ENCODE data around the gene CACNB2. TPM values are rescaled to one million over a fixed set of nuclear protein-coding genes. Genes with fewer than 3 reads are reported as not detected.

CACNB2 gene
- total RNA-seq, 1 donor from 2014 or later = 0.13 TPM

- intact Hi-C loops (cut with micrococcal nuclease) = no loop called here
Observed at GRCh38 chr10:18230794-18231193, 90.6 kb downstream of the CACNB2 start.

GRCh38 chr10:18231480-18231879 lies 91.3 kb downstream of the CACNB2 start:
- Mint-ChIP-seq H3K36me3 (ENCODE audit: low read depth) (no peaks in the 10 kb centered on the region), H3K27me3 (ENCODE audit: insufficient read depth) (peaks cover 2% of the 10 kb centered on the region), H3K4me1 (ENCODE audit: low read depth) (no peaks in the 10 kb centered on the region), H3K9me3 (no peaks in the 10 kb centered on the region), H3K27ac (no peak overlapping the region), H3K4me3 (no peak overlapping the region)
- intact Hi-C loops (cut with micrococcal nuclease) = no loop called here
- no peak for DNase-seq (ENCODE audit: low spot score)

More at GRCh38 chr10:18230794-18231193, 90.6 kb downstream of the CACNB2 start:
- Mint-ChIP-seq H3K27ac (no peak overlapping the region), H3K36me3 (ENCODE audit: low read depth) (no peaks in the 10 kb centered on the region), H3K4me3 (no peak overlapping the region), H3K4me1 (ENCODE audit: low read depth) (no peaks in the 10 kb centered on the region), H3K27me3 (ENCODE audit: insufficient read depth) (no peaks in the 10 kb centered on the region), H3K9me3 (no peaks in the 10 kb centered on the region)
- DNase-seq (ENCODE audit: low spot score) = no peak

- H3K27me3 Mint-ChIP-seq (ENCODE audit: insufficient read depth) = peaks cover 2% of the 10 kb centered on the region
- H3K9me3 Mint-ChIP-seq = no peaks in the 10 kb centered on the region
- H3K27ac Mint-ChIP-seq = no peak overlapping the region
- no peaks in the 10 kb centered on the region for H3K36me3 Mint-ChIP-seq (ENCODE audit: low read depth)
- H3K4me1 Mint-ChIP-seq (ENCODE audit: low read depth) = no peaks in the 10 kb centered on the region
- no peak for DNase-seq (ENCODE audit: low spot score)
- intact Hi-C loops (cut with micrococcal nuclease) = no loop called here
- no peak overlapping the region for H3K4me3 Mint-ChIP-seq
Observed at GRCh38 chr10:18233775-18234174, 93.6 kb downstream of the CACNB2 start.

GRCh38 chr10:18235477-18235876 lies 95.3 kb downstream of the CACNB2 start:
- H3K27ac Mint-ChIP-seq = no peak overlapping the region
- no peak for DNase-seq (ENCODE audit: low spot score)
- no peak overlapping the region for H3K4me3 Mint-ChIP-seq
- H3K36me3 Mint-ChIP-seq (ENCODE audit: low read depth) = no peaks in the 10 kb centered on the region
- no peaks in the 10 kb centered on the region for H3K4me1 Mint-ChIP-seq (ENCODE audit: low read depth)
- intact Hi-C loops (cut with micrococcal nuclease) = no loop called here
- peaks cover 2% of the 10 kb centered on the region for H3K27me3 Mint-ChIP-seq (ENCODE audit: insufficient read depth)
- H3K9me3 Mint-ChIP-seq = no peaks in the 10 kb centered on the region

GRCh38 chr10:18236756-18237155 lies 96.5 kb downstream of the CACNB2 start:
- intact Hi-C loops (cut with micrococcal nuclease) = no loop called here
- Mint-ChIP-seq H3K4me1 (ENCODE audit: low read depth) (no peaks in the 10 kb centered on the region), H3K27me3 (ENCODE audit: insufficient read depth) (peaks cover 2% of the 10 kb centered on the region), H3K27ac (no peak overlapping the region), H3K4me3 (no peak overlapping the region), H3K9me3 (no peaks in the 10 kb centered on the region), H3K36me3 (ENCODE audit: low read depth) (no peaks in the 10 kb centered on the region)
- DNase-seq (ENCODE audit: low spot score) = no peak

GRCh38 chr10:18238870-18239485 lies 98.8 kb downstream of the CACNB2 start:
- H3K4me1 Mint-ChIP-seq (ENCODE audit: low read depth) = no peaks in the 10 kb centered on the region
- intact Hi-C loops (cut with micrococcal nuclease) = loop anchor here (1.0 kb wide), 1 partner anchor 632 kb away; no protein-coding TSS in a partner anchor
- H3K9me3 Mint-ChIP-seq = no peaks in the 10 kb centered on the region
- H3K27ac Mint-ChIP-seq = no peak overlapping the region
- no peak overlapping the region for H3K4me3 Mint-ChIP-seq
- no peak for DNase-seq (ENCODE audit: low spot score)
- H3K36me3 Mint-ChIP-seq (ENCODE audit: low read depth) = no peaks in the 10 kb centered on the region
- peaks cover 2% of the 10 kb centered on the region for H3K27me3 Mint-ChIP-seq (ENCODE audit: insufficient read depth)

GRCh38 chr10:18240185-18240882 lies 100.1 kb downstream of the CACNB2 start:
- peaks cover 2% of the 10 kb centered on the region for H3K27me3 Mint-ChIP-seq (ENCODE audit: insufficient read depth)
- intact Hi-C loops (cut with micrococcal nuclease) = no loop called here
- H3K27ac Mint-ChIP-seq = no peak overlapping the region
- no peak overlapping the region for H3K4me3 Mint-ChIP-seq
- H3K9me3 Mint-ChIP-seq = no peaks in the 10 kb centered on the region
- no peak for DNase-seq (ENCODE audit: low spot score)
- no peaks in the 10 kb centered on the region for H3K4me1 Mint-ChIP-seq (ENCODE audit: low read depth)
- no peaks in the 10 kb centered on the region for H3K36me3 Mint-ChIP-seq (ENCODE audit: low read depth)

- H3K9me3 Mint-ChIP-seq = peaks cover 3% of the 10 kb centered on the region
- H3K4me1 Mint-ChIP-seq (ENCODE audit: low read depth) = no peaks in the 10 kb centered on the region
- H3K4me3 Mint-ChIP-seq = no peak overlapping the region
- intact Hi-C loops (cut with micrococcal nuclease) = no loop called here
- no peak for DNase-seq (ENCODE audit: low spot score)
- no peaks in the 10 kb centered on the region for H3K36me3 Mint-ChIP-seq (ENCODE audit: low read depth)
- peaks cover 2% of the 10 kb centered on the region for H3K27me3 Mint-ChIP-seq (ENCODE audit: insufficient read depth)
- no peak overlapping the region for H3K27ac Mint-ChIP-seq
Observed at GRCh38 chr10:18246967-18247366, 106.7 kb downstream of the CACNB2 start.

GRCh38 chr10:18252086-18252485 lies 111.9 kb downstream of the CACNB2 start:
- DNase-seq (ENCODE audit: low spot score) = no peak
- intact Hi-C loops (cut with micrococcal nuclease) = no loop called here
- Mint-ChIP-seq H3K4me3 (no peak overlapping the region), H3K4me1 (ENCODE audit: low read depth) (no peaks in the 10 kb centered on the region), H3K27ac (no peak overlapping the region), H3K27me3 (ENCODE audit: insufficient read depth) (peaks cover 4% of the 10 kb centered on the region), H3K36me3 (ENCODE audit: low read depth) (no peaks in the 10 kb centered on the region), H3K9me3 (peaks cover 3% of the 10 kb centered on the region)

- no peak overlapping the region for H3K4me3 Mint-ChIP-seq
- peaks cover 3% of the 10 kb centered on the region for H3K9me3 Mint-ChIP-seq
- no peaks in the 10 kb centered on the region for H3K4me1 Mint-ChIP-seq (ENCODE audit: low read depth)
- H3K36me3 Mint-ChIP-seq (ENCODE audit: low read depth) = no peaks in the 10 kb centered on the region
- peaks cover 4% of the 10 kb centered on the region for H3K27me3 Mint-ChIP-seq (ENCODE audit: insufficient read depth)
- intact Hi-C loops (cut with micrococcal nuclease) = no loop called here
- DNase-seq (ENCODE audit: low spot score) = no peak
- H3K27ac Mint-ChIP-seq = no peak overlapping the region
Observed at GRCh38 chr10:18254086-18254485, 113.9 kb downstream of the CACNB2 start.

GRCh38 chr10:18254692-18255091 lies 114.5 kb downstream of the CACNB2 start:
- intact Hi-C loops (cut with micrococcal nuclease) = no loop called here
- H3K27me3 Mint-ChIP-seq (ENCODE audit: insufficient read depth) = peaks cover 4% of the 10 kb centered on the region

GRCh38 chr10:18260310-18260922 lies 120.2 kb downstream of the CACNB2 start:
- H3K9me3 Mint-ChIP-seq = no peaks in the 10 kb centered on the region
- H3K27me3 Mint-ChIP-seq (ENCODE audit: insufficient read depth) = no peaks in the 10 kb centered on the region
- intact Hi-C loops (cut with micrococcal nuclease) = no loop called here
- H3K4me3 Mint-ChIP-seq = no peak overlapping the region
- no peaks in the 10 kb centered on the region for H3K4me1 Mint-ChIP-seq (ENCODE audit: low read depth)
- DNase-seq (ENCODE audit: low spot score) = no peak
- H3K36me3 Mint-ChIP-seq (ENCODE audit: low read depth) = no peaks in the 10 kb centered on the region
- no peak overlapping the region for H3K27ac Mint-ChIP-seq

More at GRCh38 chr10:18254692-18255091, 114.5 kb downstream of the CACNB2 start:
- no peak for DNase-seq (ENCODE audit: low spot score)
- Mint-ChIP-seq H3K4me3 (no peak overlapping the region), H3K36me3 (ENCODE audit: low read depth) (no peaks in the 10 kb centered on the region), H3K4me1 (ENCODE audit: low read depth) (no peaks in the 10 kb centered on the region), H3K27ac (no peak overlapping the region), H3K9me3 (peaks cover 3% of the 10 kb centered on the region)

- intact Hi-C loops (cut with micrococcal nuclease) = no loop called here
- Mint-ChIP-seq H3K4me1 (ENCODE audit: low read depth) (no peaks in the 10 kb centered on the region), H3K27me3 (ENCODE audit: insufficient read depth) (no peaks in the 10 kb centered on the region), H3K36me3 (ENCODE audit: low read depth) (no peaks in the 10 kb centered on the region), H3K9me3 (no peaks in the 10 kb centered on the region), H3K27ac (no peak overlapping the region), H3K4me3 (no peak overlapping the region)
- no peak for DNase-seq (ENCODE audit: low spot score)
Observed at GRCh38 chr10:18261063-18261610, 120.9 kb downstream of the CACNB2 start.
